GM18505 (cell line): ENCODE measurements around the gene TAF1.
"Not testable (repeated sequence)": the region's sequence is repeated elsewhere in the genome, so short reads cannot be mapped to it uniquely, and the experiment has no call there.

Source experiments
- ATAC-seq: cut with Tn5 transposase; IDR thresholded peaks from one replicate; pipeline ENCODE4 v1.9.1; 2021; ENCODE audit not compliant: unreplicated experiment
- POLR2A ChIP-seq: IDR thresholded peaks from 4 replicates; pipeline ENCODE4 v1.6.1; 2011; ENCODE audit warnings: borderline replicate concordance; ENCODE audit not compliant: insufficient read depth, insufficient read length; ENCODE audit errors: extremely low read depth

Gene TAF1

GRCh38 chrX:71365875-71366673, at the start of gene TAF1:
Gene TAF1, plus strand, starts transcription at chrX:71366357. Its CDS starts 18 bp downstream, at chrX:71366375.
- peak; percentile 85 for ATAC-seq

GRCh38 chrX:71316959-71317358, 49.2 kb upstream of the TAF1 start:
- not testable (repeated sequence) for ATAC-seq

More at GRCh38 chrX:71365875-71366673, at the start of gene TAF1:
- peak; percentile 85 for TF ChIP-seq POLR2A

- no peak for TF ChIP-seq POLR2A
- no peak for ATAC-seq
Observed at GRCh38 chrX:71320126-71320525, 46.0 kb upstream of the TAF1 start.

GRCh38 chrX:71321731-71322130, 44.4 kb upstream of the TAF1 start:
- TF ChIP-seq POLR2A = no peak
- ATAC-seq = no peak

- not testable (repeated sequence) for ATAC-seq
Observed at GRCh38 chrX:71324452-71324851, 41.7 kb upstream of the TAF1 start.

- no peak for ATAC-seq
- no peak for TF ChIP-seq POLR2A
Observed at GRCh38 chrX:71326394-71326793, 39.8 kb upstream of the TAF1 start.

- ATAC-seq = not testable (repeated sequence)
Observed at GRCh38 chrX:71349151-71349665, 16.9 kb upstream of the TAF1 start.

- ATAC-seq = not testable (repeated sequence)
Observed at GRCh38 chrX:71349867-71350266, 16.3 kb upstream of the TAF1 start.

GRCh38 chrX:71352439-71352838, 13.7 kb upstream of the TAF1 start:
- ATAC-seq = not testable (repeated sequence)

- TF ChIP-seq POLR2A = no peak
- ATAC-seq = no peak
Observed at GRCh38 chrX:71364221-71364620, 1.9 kb upstream of the TAF1 start.

- no peak for ATAC-seq
- TF ChIP-seq POLR2A = no peak
Observed at GRCh38 chrX:71365356-71365874, 742 bp upstream of the TAF1 start.

GRCh38 chrX:71366674-71367256, 608 bp downstream of the TAF1 start:
- TF ChIP-seq POLR2A = peak; percentile 29
- peak; percentile 6 for ATAC-seq

GRCh38 chrX:71367396-71367795, 1.2 kb downstream of the TAF1 start:
- no peak for ATAC-seq
- TF ChIP-seq POLR2A = no peak

GRCh38 chrX:71372388-71372787, 6.2 kb downstream of the TAF1 start:
- no peak for ATAC-seq
- no peak for TF ChIP-seq POLR2A
